Measurements from ENCODE around the gene KRTAP2-2. TPM values are rescaled to one million over a fixed set of nuclear protein-coding genes. Genes with fewer than 3 reads are reported as not detected.

Gene KRTAP2-2
- total and polyA plus RNA-seq, 2 donors (not counting 3 experiments of a cell fraction or from before 2014, with no cell fraction given), result not detected

DNA sequence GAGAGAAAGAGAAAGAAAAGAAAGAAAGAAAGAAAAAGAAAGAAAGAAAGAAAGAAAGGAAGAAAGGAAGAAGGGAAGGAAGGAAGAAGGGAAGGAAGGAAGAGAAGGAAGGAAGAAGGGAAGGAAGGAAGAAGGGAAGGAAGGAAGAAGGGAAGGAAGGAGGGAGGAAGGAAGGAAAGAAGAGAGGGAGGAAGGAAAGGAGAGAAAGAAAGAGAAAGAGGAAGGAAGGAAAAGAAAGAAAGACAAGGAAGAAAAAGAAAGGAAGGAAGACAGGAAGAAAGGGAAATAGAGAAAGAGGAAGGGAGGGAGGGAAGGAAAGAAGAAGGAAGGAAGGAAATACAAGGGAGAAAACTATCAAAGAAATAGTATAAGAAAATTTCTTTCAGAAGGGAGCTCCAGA is 21.8 kb upstream of the KRTAP2-2 start:
- Histone ChIP-seq H2AFZ (ENCODE audit: low read depth, low read length) (no peak overlapping the region), H3K9ac (replicated peaks; ENCODE audit: extremely low read depth, insufficient read depth, low read length) (no peak overlapping the region), H3K79me2 (ENCODE audit: control insufficient read depth, insufficient read depth, low read length) (no peaks in the 10 kb centered on the region), H3K27ac (ENCODE audit: insufficient read depth, low read depth, low read length) (no peak overlapping the region), H3K36me3 (ENCODE audit: control insufficient read depth in 2 of 2, extremely low read depth in 1 of 2, insufficient read depth in 2 of 2, low read length in 2 of 2) (no peaks in the 10 kb centered on the region), H3K27me3 (ENCODE audit: control insufficient read depth in 2 of 2, insufficient read depth in 2 of 2, low read length in 2 of 2) (no peaks in the 10 kb centered on the region), H3K9me3 (replicated peaks; ENCODE audit: control insufficient read depth, insufficient read depth, low read length) (no peaks in the 10 kb centered on the region), H3K9me1 (replicated peaks; ENCODE audit: control insufficient read depth, extremely low read depth, insufficient read depth, low read length) (no peaks in the 10 kb centered on the region), H3K4me2 (ENCODE audit: insufficient read depth, low read length) (no peak overlapping the region), H3K4me1 (ENCODE audit: control insufficient read depth, extremely low read depth, insufficient read depth, low read length) (no peaks in the 10 kb centered on the region), H4K20me1 (replicated peaks; ENCODE audit: control insufficient read depth, extremely low read depth, insufficient read depth, low read length) (no peaks in the 10 kb centered on the region), H3K4me3 (replicated peaks in 1 of 3; ENCODE audit: insufficient read depth in 1 of 3, low read depth in 1 of 3, low read length in 3 of 3) (no peak overlapping the region)
- FAIRE-seq (no peak), DNase-seq (ENCODE audit: low read depth, low spot score) (no peak)
- ChIA-PET CTCF (interaction anchor here (1.0 kb wide), 1 partner anchor 29 kb away, joined by 4 read pairs; the partner anchor contains the start of gene KRTAP2-1), POLR2A (no interaction called here)
- intact Hi-C loops (cut with micrococcal nuclease), result no loop called here
- TF ChIP-seq, protein P1, sequence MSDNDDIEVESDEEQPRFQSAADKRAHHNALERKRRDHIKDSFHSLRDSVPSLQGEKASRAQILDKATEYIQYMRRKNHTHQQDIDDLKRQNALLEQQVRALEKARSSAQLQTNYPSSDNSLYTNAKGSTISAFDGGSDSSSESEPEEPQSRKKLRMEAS (IDR thresholded peaks at IDR 0.05; ENCODE audit: insufficient read depth, insufficient read length), result no peak
- TF ChIP-seq, protein P2, sequence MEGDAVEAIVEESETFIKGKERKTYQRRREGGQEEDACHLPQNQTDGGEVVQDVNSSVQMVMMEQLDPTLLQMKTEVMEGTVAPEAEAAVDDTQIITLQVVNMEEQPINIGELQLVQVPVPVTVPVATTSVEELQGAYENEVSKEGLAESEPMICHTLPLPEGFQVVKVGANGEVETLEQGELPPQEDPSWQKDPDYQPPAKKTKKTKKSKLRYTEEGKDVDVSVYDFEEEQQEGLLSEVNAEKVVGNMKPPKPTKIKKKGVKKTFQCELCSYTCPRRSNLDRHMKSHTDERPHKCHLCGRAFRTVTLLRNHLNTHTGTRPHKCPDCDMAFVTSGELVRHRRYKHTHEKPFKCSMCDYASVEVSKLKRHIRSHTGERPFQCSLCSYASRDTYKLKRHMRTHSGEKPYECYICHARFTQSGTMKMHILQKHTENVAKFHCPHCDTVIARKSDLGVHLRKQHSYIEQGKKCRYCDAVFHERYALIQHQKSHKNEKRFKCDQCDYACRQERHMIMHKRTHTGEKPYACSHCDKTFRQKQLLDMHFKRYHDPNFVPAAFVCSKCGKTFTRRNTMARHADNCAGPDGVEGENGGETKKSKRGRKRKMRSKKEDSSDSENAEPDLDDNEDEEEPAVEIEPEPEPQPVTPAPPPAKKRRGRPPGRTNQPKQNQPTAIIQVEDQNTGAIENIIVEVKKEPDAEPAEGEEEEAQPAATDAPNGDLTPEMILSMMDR (IDR thresholded peaks at IDR 0.05; ENCODE audit: extremely low read depth in 1 of 2, insufficient read depth in 1 of 2, low read depth in 1 of 2, low read length in 2 of 2), result no peak
- TF ChIP-seq GATA2 (IDR thresholded peaks at IDR 0.05; ENCODE audit: insufficient read depth, insufficient read length, low read depth, low read length), result no peak
- TF ChIP-seq FOS (IDR thresholded peaks at IDR 0.05; ENCODE audit: borderline replicate concordance, insufficient read depth, low read length), result no peak
- TF ChIP-seq MYC (IDR thresholded peaks at IDR 0.05; ENCODE audit: low read depth, low read length), result no peak
- no peak for TF ChIP-seq POLR2A (IDR thresholded peaks at IDR 0.05; ENCODE audit: low read depth, low read length)
- no peak for TF ChIP-seq JUN (IDR thresholded peaks at IDR 0.05; ENCODE audit: borderline replicate concordance, insufficient read depth, insufficient read length, low read depth)
- TF ChIP-seq EZH2 (IDR thresholded peaks at IDR 0.05; ENCODE audit: borderline replicate concordance, low read depth, low read length, severe bottlenecking), result no peak
- no peak for TF ChIP-seq POLR2AphosphoS5 (IDR thresholded peaks at IDR 0.05; ENCODE audit: insufficient read depth, low read depth, low read length)
- BruUV-seq (replicated peaks), result no TSS peak
- dilution Hi-C loops (cut with MboI; ENCODE audit: extremely low pct_ligation_motif_present, low sequenced_read_pairs), result no loop called here
